Measurements from ENCODE around the gene CAPN15.
A peak's percentile ranks its signal among the peaks of the same experiment; 100 is the strongest.

Gene CAPN15

DNA sequence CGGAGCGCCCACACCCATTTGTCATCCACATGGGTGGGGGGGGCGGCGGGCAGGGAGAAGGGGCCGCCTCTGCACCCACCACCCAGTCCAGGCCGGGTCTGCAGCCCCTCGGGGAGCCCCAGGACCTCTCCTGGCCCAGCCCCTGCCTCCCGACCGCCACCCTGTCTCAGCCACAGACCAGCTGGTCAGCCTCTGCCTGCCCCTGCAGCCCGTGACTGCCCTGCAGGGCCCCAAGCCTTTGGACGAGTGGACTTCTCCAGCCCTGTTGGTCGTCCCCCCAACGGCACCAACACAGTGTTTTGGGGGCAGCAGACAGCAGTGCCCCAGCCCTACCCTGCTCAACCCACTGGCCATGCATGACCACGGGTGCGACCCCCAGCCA is 33.9 kb downstream of the CAPN15 start:
- DNase-seq (ENCODE audit: insufficient read length) (no peak), FAIRE-seq (no peak)
- TF ChIP-seq POLR2AphosphoS5 (IDR thresholded peaks at IDR 0.05; ENCODE audit: low read depth, low read length) (no peak), TAF1 (IDR thresholded peaks at IDR 0.05; ENCODE audit: borderline replicate concordance, low read depth, low read length) (no peak), POLR2A (IDR thresholded peaks at IDR 0.05; ENCODE audit: low read depth, low read length) (no peak)

DNA sequence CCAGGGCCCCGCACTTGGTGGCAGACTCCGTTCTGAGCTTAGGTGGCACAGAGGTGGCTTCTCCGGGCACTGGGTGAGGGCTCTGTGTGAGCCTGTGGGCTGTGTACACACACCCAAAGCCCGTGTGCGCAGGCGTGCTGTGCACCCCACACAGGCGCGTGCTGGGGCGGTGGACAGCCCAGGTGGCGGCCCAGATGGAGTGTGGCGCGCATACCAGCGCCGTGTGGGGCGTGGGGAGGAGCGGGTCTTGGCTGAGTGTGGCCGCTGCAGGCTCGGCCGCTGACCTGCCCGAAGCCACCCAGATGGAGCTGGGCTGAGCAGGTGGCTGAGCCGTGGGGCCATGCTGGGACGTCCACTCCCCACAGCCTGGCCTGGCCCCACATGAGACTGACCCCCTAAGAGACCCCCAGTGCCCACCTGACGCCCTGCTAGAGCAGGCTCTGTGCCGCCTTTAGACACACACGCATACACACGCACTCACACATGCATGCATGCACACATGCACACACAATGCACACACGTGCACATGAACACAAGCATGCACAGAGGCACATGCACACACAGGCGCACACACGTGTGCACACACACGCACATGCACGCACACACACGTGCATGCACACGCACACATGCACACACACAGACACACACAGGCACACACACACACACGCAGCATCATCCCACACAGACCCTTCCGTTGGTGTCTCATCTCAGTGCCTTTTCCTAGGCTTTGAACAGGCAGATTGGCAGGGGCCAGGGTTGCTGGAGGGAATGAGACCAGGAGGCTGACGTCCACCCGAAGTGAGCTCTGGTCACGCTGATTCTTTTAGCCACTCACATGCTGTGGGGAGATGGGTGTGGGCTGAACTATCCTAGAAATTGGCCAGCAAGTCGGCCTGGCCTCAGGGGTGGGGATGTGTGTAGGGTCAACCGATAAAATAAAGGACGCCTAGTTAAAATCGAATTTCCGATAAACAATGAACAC is 34.7 kb downstream of the CAPN15 start:
- DNase-seq (ENCODE audit: insufficient read length) (no peak), FAIRE-seq (no peak)
- TF ChIP-seq POLR2AphosphoS5 (IDR thresholded peaks at IDR 0.05; ENCODE audit: low read depth, low read length): no peak
- no peak for TF ChIP-seq TAF1 (IDR thresholded peaks at IDR 0.05; ENCODE audit: borderline replicate concordance, low read depth, low read length)
- no peak for TF ChIP-seq POLR2A (IDR thresholded peaks at IDR 0.05; ENCODE audit: low read depth, low read length)

DNA sequence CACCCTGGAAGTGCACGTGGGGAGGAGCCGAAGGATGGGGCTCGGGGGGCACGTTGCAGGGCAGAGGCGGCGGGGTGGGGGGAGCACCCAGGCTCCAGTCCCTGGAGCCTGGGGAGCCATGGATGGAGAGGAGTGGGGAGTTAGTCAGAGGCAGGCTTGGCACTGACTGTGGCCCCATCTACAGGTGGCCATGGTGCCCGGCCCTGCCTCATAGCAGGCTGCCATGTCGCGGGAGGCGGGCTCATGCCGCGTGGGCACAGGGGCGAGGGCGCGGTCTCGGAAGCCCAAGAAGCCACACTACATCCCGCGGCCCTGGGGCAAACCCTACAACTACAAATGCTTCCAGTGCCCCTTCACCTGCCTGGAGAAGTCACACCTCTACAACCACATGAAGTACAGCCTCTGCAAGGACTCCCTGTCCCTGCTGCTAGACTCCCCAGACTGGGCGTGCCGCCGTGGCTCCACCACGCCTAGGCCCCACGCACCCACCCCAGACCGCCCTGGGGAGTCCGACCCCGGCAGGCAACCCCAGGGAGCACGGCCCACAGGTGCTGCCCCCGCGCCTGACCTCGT is 35.6 kb downstream of the CAPN15 start:
- FAIRE-seq (no peak), DNase-seq (ENCODE audit: insufficient read length) (no peak)
- TF ChIP-seq POLR2AphosphoS5 (IDR thresholded peaks at IDR 0.05; ENCODE audit: low read depth, low read length) (no peak), POLR2A (IDR thresholded peaks at IDR 0.05; ENCODE audit: low read depth, low read length) (no peak), TAF1 (IDR thresholded peaks at IDR 0.05; ENCODE audit: borderline replicate concordance, low read depth, low read length) (no peak)

DNA sequence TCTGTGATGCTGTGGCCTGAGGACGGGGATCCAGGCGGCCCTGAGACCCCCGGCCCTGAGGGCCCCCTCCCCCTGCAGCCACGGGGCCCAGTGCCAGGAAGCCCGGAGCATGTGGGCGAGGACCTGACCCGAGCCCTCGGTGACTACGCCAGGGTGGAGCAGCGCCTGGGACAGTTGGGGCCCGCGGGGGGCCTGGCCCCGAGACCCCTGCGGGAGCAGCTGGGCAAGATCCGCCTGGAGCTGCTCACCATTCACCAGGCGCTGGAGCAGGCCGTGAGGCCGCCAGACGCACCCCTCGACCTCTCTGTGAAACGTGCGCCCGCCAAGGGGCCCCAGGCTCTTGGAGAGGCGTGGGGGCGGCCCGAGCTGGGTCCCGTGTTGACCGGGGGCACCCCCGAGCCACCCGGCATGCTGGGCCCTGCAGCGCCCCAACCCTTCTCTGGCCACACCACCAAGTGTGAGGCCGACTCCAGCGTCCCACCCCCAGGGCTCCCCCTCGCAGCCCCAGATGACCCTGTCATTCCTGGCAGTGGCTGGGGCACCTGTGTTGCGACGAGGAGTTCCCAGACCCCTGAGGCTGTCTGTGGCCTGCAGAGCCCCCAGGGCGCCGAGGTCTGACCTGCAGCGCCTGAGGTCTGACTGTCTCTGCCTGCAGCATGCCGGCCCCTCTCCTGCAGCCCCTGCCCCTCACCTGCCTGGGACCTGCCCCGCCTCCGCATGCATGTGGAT is 37.3 kb downstream of the CAPN15 start:
- DNase-seq (ENCODE audit: insufficient read length): no peak
- no peak for TF ChIP-seq TAF1 (IDR thresholded peaks at IDR 0.05; ENCODE audit: borderline replicate concordance, low read depth, low read length)
- FAIRE-seq: no peak

DNA sequence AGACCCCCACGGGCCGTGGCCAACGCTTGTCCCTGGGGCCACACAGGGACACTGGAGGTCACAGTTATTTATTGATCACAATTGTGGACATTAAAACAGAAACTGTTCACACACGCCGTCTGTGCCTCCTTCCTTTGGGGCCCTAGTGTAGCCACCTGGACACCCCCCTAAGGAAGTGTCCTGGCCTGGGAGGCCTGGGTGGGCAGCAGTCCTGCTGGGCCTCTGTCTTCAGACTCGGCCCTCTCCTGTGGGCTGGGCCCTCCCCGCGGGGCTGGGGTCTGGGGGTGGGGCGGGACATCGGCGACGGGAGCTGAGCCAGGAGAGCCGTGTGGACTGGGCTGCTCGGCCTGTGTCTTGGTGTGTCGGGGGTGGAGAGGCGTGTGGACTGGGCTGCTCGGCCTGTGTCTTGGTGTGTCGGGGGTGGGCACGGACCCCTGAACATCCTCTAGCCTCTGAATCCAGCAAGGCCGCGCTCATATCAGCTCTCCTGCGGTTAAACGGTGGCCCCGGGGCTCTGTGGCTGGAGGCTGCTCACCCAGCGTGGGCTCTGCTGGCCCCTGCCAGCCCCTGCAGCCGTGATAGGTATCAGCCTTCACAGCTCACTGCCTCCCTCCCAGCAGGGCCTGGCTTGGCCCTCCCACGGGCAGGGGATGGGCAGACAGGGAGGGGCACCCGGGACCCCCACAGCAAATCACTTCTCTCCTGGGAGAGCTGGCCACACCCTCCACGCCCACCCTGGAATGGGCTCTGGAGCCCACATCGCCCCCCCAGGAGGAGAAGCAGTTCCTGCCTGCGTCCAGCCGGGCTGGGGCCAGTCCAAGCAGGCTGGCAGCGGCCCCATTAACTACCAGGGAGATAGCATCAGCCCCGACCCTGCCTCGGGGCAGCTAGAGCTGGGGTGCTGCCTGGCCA is 38.2 kb downstream of the CAPN15 start:
- no peak for TF ChIP-seq TAF1 (IDR thresholded peaks at IDR 0.05; ENCODE audit: borderline replicate concordance, low read depth, low read length)
- TF ChIP-seq POLR2A (IDR thresholded peaks at IDR 0.05; ENCODE audit: low read depth, low read length): no peak
- TF ChIP-seq POLR2AphosphoS5 (IDR thresholded peaks at IDR 0.05; ENCODE audit: low read depth, low read length): no peak
- no peak for FAIRE-seq
- no peak for DNase-seq (ENCODE audit: insufficient read length)

DNA sequence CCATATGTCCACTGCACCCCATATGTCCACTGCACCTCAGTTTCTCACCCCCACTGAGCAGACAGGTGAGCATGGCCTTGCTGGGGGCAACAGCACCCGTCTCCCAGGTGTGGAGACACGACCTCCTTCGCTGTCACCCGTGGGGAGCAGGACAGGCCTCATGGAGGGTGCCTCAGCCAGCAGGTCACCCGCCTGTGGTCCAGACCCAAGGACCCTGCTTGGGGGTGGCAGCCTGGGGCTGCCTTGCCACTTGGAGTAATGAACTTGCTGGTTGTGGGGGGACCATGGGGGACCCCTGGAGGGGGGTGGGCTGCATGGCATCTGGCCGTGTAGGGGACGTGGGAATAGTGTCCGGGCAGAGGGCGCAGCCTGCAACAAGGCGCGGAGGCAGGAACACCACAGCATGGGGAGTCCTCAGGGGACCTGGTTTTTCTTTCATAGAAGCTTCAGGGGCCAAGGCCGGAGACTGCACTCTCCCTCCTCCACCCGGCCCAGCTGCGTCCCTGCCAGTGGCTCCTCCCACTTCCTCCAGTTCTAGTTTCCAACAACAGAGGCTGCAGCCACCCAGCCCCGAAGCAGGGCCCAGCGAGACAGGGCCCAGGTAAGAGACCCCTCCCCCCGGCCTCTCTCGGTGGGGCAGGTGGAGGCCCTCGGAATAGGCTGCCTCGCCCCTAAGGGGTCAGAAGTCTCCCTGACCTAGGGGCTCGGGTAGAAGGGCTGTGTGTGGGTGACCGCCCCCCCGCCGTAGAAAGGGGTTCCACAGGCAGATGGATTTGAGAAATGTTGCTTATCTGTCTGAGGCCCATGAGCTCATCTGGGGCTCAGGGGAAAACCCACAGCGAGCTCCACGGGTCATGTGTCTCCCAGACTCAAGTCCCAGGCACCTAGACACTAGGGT is 39.2 kb downstream of the CAPN15 start, which contains the start of gene NHLRC4:
Gene NHLRC4 (plus strand): TSS at position 531 of the 898 bp plus-strand sequence. CDS start 1,043 bp downstream, outside the sequence.
- DNase-seq (ENCODE audit: insufficient read length) (peak; percentile 96), FAIRE-seq (peak; percentile 74)
- no peak for TF ChIP-seq POLR2AphosphoS5 (IDR thresholded peaks at IDR 0.05; ENCODE audit: low read depth, low read length)
- TF ChIP-seq POLR2A (IDR thresholded peaks at IDR 0.05; ENCODE audit: low read depth, low read length): no peak
- no peak for TF ChIP-seq TAF1 (IDR thresholded peaks at IDR 0.05; ENCODE audit: borderline replicate concordance, low read depth, low read length)

DNA sequence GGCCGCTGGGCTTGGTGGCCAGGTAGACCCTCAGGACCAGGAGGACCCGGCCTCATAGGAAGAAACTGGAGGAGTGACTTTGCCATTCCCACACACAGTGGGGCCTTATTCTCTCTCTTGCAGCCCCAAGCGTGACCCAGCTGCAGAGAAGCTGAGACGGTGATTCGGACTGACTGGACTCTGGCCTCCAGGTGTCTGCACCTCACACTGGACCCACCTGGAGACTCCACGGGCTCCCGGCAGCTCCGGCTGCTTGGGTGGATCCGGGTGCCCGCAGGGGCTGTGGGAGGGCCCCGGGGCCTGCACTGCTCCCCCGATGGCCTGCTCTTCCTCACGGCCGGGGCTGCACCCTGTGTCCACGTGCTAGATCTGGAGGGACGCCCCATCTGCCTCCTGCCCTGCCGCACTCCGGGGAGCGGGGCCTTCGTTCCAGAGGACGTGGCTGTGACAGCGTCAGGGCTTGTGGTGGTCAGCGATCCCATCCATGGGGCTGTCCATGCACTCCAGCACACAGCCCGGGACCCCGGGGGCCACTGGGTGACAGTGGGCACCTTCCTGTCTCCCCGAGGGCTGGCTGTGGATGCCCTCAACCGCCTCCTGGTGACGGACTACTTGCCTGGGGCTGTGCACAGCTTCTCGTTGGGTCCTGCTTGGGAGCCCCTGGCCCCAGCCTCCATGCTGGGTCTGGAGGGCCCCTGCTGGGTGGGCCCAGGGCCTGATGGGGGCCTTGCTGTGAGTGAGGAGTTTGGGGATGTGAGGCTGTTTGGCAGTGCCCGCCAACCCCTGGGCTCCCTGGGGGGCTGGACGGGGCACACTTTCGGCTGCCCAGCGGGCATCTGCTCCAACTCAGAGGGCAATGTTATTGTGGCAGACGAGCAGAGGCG is 40.1 kb downstream of the CAPN15 start:
- FAIRE-seq: no peak
- TF ChIP-seq TAF1 (IDR thresholded peaks at IDR 0.05; ENCODE audit: borderline replicate concordance, low read depth, low read length) (no peak), POLR2AphosphoS5 (IDR thresholded peaks at IDR 0.05; ENCODE audit: low read depth, low read length) (no peak), POLR2A (IDR thresholded peaks at IDR 0.05; ENCODE audit: low read depth, low read length) (no peak)
- no peak for DNase-seq (ENCODE audit: insufficient read length)

DNA sequence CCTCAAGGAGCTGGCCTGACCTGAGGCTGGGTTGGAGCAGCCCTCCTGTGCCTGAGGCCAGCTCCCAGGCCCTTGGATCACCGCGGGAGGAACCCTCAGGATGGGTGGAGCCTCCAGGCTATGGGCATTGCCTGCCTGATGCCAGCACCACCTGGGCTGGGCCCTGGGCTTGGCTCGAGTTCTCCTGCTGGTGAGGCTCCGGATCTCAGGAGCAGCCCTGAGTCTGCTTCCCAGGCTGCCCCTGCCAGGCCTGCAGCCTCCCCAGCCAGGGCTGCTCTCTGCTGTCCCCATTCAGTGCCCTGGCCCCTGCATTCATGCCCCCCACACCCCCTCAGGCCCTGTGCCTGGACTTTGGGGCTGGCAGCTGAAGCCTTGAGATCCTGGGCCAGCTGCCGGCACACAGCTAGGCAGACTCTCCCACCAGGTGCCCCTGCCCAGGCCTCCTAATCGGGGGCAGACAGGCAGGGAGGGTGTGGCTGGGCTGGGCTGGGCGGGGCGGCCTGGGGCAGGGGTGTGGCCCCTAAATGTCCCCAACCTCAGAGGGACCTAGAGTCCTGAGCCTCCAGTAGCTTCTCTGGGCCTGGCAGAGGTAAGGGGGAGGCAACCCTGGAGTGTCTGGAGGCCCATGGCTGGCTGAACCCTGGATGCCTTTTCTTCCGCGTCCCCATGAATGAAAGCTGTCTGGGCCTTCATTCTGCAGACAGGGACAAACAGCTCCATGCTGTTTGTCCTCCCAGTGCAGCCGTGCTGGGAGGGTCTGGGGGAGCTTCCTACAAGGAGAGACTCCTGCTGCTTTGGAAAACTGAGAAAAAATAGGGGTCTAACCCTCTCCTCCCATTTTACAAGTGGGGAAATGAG is 41.1 kb downstream of the CAPN15 start:
- TF ChIP-seq POLR2A (IDR thresholded peaks at IDR 0.05; ENCODE audit: low read depth, low read length): 0 out of 2 replicates have a peak, but pooled peaks have one; percentile 2
- no peak for TF ChIP-seq TAF1 (IDR thresholded peaks at IDR 0.05; ENCODE audit: borderline replicate concordance, low read depth, low read length)
- no peak for TF ChIP-seq POLR2AphosphoS5 (IDR thresholded peaks at IDR 0.05; ENCODE audit: low read depth, low read length)
- no peak for DNase-seq (ENCODE audit: insufficient read length)
- no peak for FAIRE-seq
